Cerebellar nuclear complex (tissue), 1 donor: ENCODE results near the gene TMEM120B.
A peak's percentile ranks its signal among the peaks of the same experiment; 100 is the strongest.
"Not testable (repeated sequence)": the region's sequence is repeated elsewhere in the genome, so short reads cannot be mapped to it uniquely, and the experiment has no call there.

ENCODE experiments used
- DNase-seq, 2 experiments: peaks; one replicate each; lab custom pipeline; 2025; lab: John Stamatoyannopoulos, UW

Gene TMEM120B

DNA sequence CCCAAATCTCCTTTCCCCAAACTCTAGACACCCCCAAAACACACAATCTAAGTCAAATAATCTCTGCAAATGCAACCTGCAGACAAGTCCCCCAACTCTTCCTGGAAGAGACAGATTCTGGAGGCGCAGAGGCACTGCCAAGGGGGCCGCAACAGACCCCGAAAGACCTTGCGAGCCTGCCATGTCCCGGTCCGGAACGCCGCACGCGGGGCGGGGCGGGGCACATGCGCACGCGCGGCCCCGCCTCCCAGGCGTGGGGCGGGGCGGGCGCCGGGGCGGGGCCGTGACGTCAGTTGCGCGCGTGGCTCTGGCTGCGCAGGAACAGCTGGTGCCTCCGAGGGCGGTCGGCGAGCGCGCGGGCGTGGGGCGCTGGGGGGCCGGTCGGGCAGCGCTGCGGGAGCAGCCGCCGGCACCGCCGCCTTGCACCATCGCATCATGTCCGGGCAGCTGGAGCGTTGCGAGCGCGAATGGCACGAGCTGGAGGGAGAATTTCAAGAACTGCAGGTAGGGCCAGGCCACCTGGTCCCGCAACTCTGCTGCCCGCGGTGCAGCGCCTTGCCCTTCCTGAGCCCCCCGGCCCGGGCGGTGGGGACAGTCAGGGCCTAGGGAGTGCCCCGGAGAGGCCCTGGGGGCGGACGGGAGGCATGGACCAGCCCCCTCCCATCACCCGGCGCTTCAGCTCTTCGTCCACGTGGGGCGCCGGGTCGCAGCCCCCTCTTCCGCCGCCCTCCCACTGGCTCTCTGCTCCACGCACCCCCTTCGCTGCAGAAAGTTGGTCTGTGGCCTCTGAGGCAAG is at the start of gene TMEM120B:
TSS of gene TMEM120B (plus strand) at position 292 of the 796 bp plus-strand sequence. CDS start at position 436, 144 bp downstream.
- DNase-seq, result peak in 1 of 2 experiments; percentile 22

DNA sequence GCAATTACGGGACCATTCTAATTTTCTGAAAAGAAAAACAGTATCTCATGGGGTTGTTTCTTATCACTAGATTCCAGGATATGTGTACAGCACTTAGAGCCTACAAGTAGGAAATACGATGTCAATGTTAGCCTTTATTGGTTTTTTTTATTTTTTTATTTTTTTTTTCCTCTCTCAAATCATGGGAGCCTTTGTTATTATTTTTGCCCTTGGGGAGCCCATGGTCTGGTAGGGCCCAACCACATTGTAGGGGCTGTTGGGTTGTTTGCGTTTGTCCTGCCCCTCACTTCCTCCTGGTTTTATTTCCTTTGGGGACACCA is 49.0 kb upstream of the TMEM120B start:
- DNase-seq, result no peak

DNA sequence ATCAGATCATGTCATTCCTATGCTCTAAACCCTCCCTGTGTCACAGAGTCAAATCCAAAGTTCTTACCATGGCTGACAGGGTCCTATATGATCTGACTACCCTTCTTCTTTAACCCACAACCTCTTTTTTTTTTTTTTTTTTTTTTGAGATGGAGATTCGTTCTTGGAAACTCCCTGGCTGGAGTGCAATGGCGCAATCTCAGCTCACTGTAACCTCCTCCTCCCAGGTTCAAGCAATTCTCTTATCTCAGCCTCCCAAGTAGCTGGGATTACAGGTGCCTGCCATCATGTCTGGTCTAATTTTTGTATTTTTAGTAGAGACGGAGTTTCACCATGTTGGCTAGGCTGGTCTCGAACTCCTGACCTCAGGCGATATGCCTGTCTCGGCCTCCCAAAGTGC is 45.7 kb upstream of the TMEM120B start:
- not testable (repeated sequence) for DNase-seq

DNA sequence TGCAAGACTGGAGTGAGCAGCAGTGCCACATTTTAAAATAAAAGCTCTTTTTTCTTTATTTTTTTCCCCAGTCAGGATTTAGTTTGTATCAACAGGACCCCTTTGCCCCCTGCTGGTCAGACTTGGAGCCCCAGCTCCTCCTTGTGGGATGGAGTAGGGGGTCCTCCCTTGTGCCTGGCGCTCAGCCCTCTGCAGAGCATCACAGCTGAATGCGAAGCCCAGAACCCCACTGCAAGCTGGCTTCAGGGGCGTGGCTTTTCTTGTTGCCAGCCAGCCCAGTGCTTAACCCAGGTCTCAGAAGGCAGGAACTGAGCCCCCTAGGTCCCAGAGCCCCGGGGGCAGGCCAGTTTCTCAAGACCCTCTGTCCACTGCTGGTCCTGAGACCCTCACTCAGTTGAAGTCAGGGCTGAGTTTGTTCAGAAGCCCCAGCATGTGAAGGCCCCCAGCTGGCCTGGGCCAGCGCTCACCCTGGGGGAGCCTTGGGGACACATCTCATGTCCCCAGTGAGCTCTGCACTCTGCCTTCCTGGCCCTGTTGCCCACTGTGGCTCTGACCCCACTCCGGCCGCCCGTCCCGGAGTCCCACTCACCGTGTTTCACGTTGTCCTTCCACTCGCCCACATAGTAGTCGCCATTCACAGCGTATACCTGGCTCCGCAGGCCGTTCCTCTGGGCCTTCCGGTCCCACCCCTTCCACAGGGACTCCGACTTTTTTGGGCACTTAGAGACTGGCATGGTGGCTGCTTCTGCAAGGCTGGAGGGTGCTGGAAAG is 43.6 kb upstream of the TMEM120B start:
- DNase-seq, result no peak

GRCh38 chr12:121669521-121669900 is 43.0 kb upstream of the TMEM120B start, which contains the start of gene MORN3:
MORN3 (minus strand) TSS chr12:121669654; CDS start chr12:121669483, 171 bp downstream.
- no peak for DNase-seq

DNA sequence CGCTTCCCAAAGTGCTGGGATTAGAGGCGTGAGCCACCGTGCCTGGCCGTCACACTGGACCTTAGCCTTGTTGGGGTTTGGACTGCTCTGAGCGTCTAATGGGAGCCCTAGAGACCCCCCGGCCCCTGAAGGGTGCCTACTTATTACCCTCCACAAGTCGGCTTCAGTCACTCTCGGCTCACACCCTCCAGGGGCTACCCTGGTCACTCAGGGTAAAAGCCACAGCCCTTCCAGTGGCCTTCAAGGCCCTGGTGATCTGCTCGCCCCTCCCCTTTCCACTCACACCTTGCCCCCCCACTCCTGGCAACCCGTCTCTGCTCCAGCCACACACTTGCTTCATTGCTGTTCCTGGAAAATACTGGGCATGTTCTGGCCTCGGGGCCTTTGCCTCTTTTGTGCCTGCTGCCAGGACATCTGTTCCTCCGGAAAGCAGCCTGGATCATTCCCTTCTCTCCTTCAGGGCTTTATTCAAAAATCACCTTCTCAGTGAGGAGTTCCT is 39.5 kb upstream of the TMEM120B start:
- no peak for DNase-seq

DNA sequence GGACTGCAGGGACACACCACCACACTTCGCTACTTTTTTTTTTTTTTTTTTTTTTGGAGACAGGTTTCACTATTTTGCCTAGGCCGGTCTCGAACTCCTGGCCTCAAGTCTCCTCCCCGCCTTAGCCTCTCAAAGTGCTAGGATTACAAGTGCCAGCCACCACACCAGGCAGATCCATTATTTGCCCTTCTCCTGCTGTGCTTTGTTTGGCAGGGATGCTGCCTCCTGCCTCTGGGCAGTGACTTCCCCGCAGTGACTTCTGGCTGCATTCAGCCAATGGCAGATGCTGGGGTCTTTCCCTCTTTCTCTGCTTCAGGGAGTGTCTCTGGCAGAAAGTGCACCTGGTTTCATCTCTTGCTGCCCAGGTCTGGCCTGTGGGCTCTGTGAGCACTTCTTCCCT is 36.4 kb upstream of the TMEM120B start:
- DNase-seq, result no peak

DNA sequence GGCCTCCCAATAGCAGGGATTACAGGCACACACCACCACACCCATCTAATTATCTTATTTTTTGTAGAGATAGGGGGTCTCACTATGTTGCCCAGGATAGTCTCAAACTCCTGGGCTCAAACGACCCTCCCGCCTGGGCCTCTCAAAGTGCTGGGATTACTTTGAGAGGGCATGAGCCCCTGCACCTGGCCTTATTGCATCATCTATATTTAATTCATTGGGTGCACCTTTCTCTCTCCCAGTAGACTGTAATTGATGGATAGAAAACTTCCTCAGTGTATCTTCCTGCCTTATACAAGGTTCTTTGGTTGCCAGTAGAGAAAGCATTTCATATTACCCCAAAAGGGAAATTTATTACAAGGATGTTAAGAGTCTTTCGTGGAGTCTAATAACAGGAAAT is 34.2 kb upstream of the TMEM120B start:
- DNase-seq, result no peak

- DNase-seq, result no peak
Measured at GRCh38 chr12:121678716-121679300, 33.7 kb upstream of the TMEM120B start.

DNA sequence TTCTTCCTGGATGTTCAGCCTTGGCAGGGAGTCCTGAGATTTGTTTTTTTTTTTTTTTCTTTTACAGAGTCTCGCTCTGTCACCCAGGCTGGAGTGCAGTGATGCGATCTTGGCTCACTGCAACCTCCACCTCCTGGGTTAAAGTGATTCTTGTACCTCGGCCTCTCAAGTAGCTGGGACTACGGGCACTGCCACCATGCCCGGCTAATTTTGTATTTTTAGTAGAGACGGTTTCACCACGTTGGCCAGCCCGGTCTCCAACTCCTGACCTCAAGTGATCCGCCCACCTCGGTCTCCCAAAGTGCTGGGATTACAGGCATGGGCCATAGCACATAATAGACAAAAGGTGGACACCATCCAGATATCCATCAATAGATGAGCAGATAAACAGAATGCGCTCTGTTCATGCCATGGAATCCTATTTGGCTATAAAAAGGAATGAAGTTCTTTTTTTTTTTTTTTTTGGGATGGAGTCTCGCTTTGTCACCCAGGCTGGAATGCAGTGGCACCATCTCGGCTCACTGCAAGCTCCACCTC is 32.8 kb upstream of the TMEM120B start:
- not testable (repeated sequence) for DNase-seq

- DNase-seq, result no peak
Measured at GRCh38 chr12:121688966-121689365, 23.6 kb upstream of the TMEM120B start.

GRCh38 chr12:121689430-121689829 is 23.1 kb upstream of the TMEM120B start:
- no peak for DNase-seq

DNA sequence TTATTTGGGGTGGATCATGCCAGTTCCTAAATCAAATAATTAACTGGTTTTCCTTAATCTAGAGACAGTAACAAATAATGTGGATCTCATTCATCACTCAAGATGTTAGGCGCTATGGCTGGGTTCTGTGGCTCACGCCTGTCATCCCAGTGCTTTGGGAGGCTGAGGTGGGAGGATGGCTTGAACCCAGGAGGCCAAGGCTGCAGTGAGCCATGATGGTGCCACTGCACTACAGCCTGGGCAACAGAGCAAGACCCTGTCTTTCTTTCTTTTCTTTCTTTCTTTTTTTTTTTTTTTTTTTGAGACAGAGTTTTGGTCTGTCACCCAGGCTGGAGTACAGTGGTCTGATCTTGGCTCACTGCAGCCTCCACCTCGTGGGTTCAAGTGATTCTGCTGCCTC is 19.8 kb upstream of the TMEM120B start:
- not testable (repeated sequence) for DNase-seq

- no peak for DNase-seq
Measured at GRCh38 chr12:121693155-121693687, 19.3 kb upstream of the TMEM120B start.

- DNase-seq, result peak in 1 of 2 experiments; percentile 43
Measured at GRCh38 chr12:121697093-121697698, 15.4 kb upstream of the TMEM120B start.

- DNase-seq, result not testable (repeated sequence)
Measured at GRCh38 chr12:121697861-121698260, 14.7 kb upstream of the TMEM120B start.

- DNase-seq, result no peak
Measured at GRCh38 chr12:121701667-121702277, 10.8 kb upstream of the TMEM120B start.

GRCh38 chr12:121702944-121703343 is 9.6 kb upstream of the TMEM120B start:
- no peak for DNase-seq

GRCh38 chr12:121705514-121705913 is 7.0 kb upstream of the TMEM120B start:
- no peak for DNase-seq

DNA sequence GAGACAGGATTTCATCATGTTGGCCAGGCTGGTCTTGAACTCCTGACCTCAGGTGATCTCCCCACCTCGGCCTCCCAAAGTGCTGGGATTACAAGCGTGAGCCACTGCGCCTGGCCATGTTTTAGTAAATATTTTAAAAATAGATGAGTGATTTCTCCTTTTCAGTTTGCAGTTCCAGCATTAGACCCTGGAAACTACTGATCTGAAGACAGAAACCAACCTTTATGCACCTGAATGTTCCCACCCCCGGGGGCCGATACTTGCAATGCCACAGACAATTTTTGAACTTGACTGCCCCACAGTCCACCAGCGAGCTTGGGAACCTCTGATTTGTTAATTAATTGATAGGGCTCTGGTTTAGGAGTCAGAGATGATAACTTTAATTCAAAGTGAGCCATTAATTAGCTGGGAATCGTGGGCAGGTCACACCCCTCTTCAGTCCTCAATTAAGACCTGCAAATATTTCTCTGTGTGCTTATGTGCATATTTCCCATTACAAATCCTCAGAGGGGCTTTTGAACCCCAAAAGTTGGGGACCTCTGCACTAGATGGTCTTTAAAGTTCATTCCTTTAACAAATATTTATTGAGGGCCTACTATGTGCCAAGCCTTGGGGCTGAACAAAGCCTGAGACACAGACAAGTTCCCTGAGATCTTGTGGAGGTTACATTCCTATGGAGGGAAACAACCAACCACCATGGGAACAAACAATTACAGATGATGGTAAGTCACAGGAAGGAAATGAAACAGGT is 4.1 kb upstream of the TMEM120B start:
- no peak for DNase-seq
